Fibroblast of villous mesenchyme (primary cell): Measurements from ENCODE around the gene CBX8. TPM values are rescaled to one million over a fixed set of nuclear protein-coding genes. Genes with fewer than 3 reads are reported as not detected.

ENCODE experiments used
- DNase-seq: peaks from one replicate; pipeline ENCODE4 v3.0.0-alpha.2; 2010; ENCODE audit warnings: low read depth
- H3K4me3 ChIP-seq: 2 replicates; pipeline ENCODE4 v1.5.1; 2011; ENCODE audit warnings: low read depth, mild to moderate bottlenecking, low read length
- CTCF ChIP-seq: IDR thresholded peaks from 2 replicates; pipeline ENCODE4 v1.5.1; 2012; ENCODE audit warnings: low read depth, mild to moderate bottlenecking, low read length; ENCODE audit not compliant: insufficient read depth
- total RNA-seq: library from RNA; depleted of rRNA; stranded (reverse); fragments of >200 nt; gene quantifications from 2 replicates; pipeline ENCODE4 v1.2.3, GENCODE V29; 2012

Gene CBX8
- total RNA-seq, 1 donor: 4.7 TPM

- peak overlapping the region; percentile 43 for H3K4me3 ChIP-seq
- DNase-seq: no peak
- no peak for TF ChIP-seq CTCF
Measured at GRCh38 chr17:79812353-79813258, 15.7 kb upstream of the CBX8 start.

- no peak for TF ChIP-seq CTCF
- H3K4me3 ChIP-seq: no peak overlapping the region
- DNase-seq: no peak
Measured at GRCh38 chr17:79811868-79812352, 15.0 kb upstream of the CBX8 start.

GRCh38 chr17:79811011-79811867 is 14.4 kb upstream of the CBX8 start:
- no peak for DNase-seq
- TF ChIP-seq CTCF: peak; percentile 54
- H3K4me3 ChIP-seq: no peak overlapping the region

GRCh38 chr17:79810130-79811010 is 13.5 kb upstream of the CBX8 start:
- no peak overlapping the region for H3K4me3 ChIP-seq
- peak; percentile 71 for DNase-seq
- no peak for TF ChIP-seq CTCF

- no peak for TF ChIP-seq CTCF
- DNase-seq: no peak
- no peak overlapping the region for H3K4me3 ChIP-seq
Measured at GRCh38 chr17:79809530-79810129, 12.8 kb upstream of the CBX8 start.
